Measurements from ENCODE around the gene KANSL3. TPM values are rescaled to one million over a fixed set of nuclear protein-coding genes. Genes with fewer than 3 reads are reported as not detected.

Gene KANSL3
- total and polyA plus RNA-seq, 7 donors: 12.0 to 55.0 (median 35.4) TPM

GRCh38 chr2:96625571-96626552 lies 12.2 kb downstream of the KANSL3 start:
- no peak overlapping the region for H3K4me3 ChIP-seq
- peaks cover 0 to 33% (median 18%) of the 10 kb centered on the region in 4 donors for H3K4me1 ChIP-seq
- DNase-seq: no peak
- peak overlapping the region; percentile 10 to 56 (median 50) for H3K27ac ChIP-seq
- intact Hi-C loops (cut with DNase I): no loop called here
- no peaks in the 10 kb centered on the region for H3K9me3 ChIP-seq
- H3K36me3 ChIP-seq: peaks cover 14 to 51% (median 26%) of the 10 kb centered on the region in 4 donors
- no peak for TF ChIP-seq EP300 (IDR thresholded peaks at IDR 0.05)
- no peak for TF ChIP-seq POLR2A (IDR thresholded peaks at IDR 0.05)
- TF ChIP-seq POLR2AphosphoS5 (IDR thresholded peaks at IDR 0.05): no peak
- TF ChIP-seq, protein P1, sequence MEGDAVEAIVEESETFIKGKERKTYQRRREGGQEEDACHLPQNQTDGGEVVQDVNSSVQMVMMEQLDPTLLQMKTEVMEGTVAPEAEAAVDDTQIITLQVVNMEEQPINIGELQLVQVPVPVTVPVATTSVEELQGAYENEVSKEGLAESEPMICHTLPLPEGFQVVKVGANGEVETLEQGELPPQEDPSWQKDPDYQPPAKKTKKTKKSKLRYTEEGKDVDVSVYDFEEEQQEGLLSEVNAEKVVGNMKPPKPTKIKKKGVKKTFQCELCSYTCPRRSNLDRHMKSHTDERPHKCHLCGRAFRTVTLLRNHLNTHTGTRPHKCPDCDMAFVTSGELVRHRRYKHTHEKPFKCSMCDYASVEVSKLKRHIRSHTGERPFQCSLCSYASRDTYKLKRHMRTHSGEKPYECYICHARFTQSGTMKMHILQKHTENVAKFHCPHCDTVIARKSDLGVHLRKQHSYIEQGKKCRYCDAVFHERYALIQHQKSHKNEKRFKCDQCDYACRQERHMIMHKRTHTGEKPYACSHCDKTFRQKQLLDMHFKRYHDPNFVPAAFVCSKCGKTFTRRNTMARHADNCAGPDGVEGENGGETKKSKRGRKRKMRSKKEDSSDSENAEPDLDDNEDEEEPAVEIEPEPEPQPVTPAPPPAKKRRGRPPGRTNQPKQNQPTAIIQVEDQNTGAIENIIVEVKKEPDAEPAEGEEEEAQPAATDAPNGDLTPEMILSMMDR (IDR thresholded peaks at IDR 0.05): no peak
- WGBS, 2 donors: 37 to 57% methylated on average over 5 of the region's 5 CpGs
- no peaks in the 10 kb centered on the region for H3K27me3 ChIP-seq

- Histone ChIP-seq H3K27me3 (no peaks in the 10 kb centered on the region), H3K27ac (no peak overlapping the region), H3K4me3 (no peak overlapping the region), H3K4me1 (peaks cover 0 to 30% (median 18%) of the 10 kb centered on the region in 4 donors), H3K36me3 (peaks cover 11 to 44% (median 13%) of the 10 kb centered on the region in 4 donors), H3K9me3 (no peaks in the 10 kb centered on the region)
- TF ChIP-seq EP300 (IDR thresholded peaks at IDR 0.05): no peak
- no peak for TF ChIP-seq POLR2A (IDR thresholded peaks at IDR 0.05)
- TF ChIP-seq POLR2AphosphoS5 (IDR thresholded peaks at IDR 0.05): no peak
- TF ChIP-seq, protein P1 (IDR thresholded peaks at IDR 0.05): no peak
- no peak for DNase-seq
- WGBS, 2 donors: 83 to 92% methylated on average over 3 of the region's 3 CpGs
- intact Hi-C loops (cut with DNase I): no loop called here
Measured at GRCh38 chr2:96623116-96623515, 15.0 kb downstream of the KANSL3 start.

- 98% methylated on average over 3 of the region's 3 CpGs for WGBS, 2 donors
- TF ChIP-seq POLR2A (IDR thresholded peaks at IDR 0.05): no peak
- Histone ChIP-seq H3K4me1 (peaks cover 0 to 27% (median 18%) of the 10 kb centered on the region in 4 donors), H3K9me3 (no peaks in the 10 kb centered on the region), H3K36me3 (peaks cover 10 to 44% (median 11%) of the 10 kb centered on the region in 4 donors), H3K4me3 (no peak overlapping the region), H3K27me3 (no peaks in the 10 kb centered on the region), H3K27ac (no peak overlapping the region)
- DNase-seq: no peak
- intact Hi-C loops (cut with DNase I): no loop called here
Measured at GRCh38 chr2:96622544-96622943, 15.6 kb downstream of the KANSL3 start.

DNA sequence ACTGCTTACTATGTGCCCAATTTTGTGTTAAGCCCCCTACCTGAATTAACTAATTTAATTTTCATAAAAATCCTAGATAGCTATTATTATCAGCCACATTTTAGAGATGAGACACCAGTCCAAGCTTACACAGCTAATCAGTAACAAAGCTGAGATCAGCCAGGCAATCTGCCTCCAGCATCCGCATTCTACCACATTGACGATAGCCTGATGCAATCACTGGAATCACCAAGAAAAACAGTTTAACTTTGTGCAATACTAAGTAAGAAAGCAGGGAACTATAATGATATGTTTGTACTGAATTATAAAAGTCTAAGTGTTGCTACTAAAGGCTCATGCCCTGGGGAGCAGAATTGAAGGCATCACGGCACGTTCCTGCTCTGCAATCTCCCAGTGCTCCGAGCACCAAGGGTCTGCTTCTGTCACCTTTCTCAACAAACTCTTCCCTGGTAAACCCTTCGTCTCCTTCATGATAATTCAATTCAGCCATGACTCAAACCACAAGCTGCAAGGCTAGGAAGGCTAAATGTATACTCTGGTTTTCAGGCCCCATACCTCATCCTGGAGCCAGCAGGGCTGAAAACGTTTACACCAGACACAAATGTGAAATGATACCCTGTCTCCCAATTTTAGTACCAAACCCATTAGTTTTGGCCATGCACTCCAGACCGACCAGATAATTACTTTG lies 19.4 kb downstream of the KANSL3 start:
- peak overlapping the region in 1 of 4 donors; percentile 6 for H3K27ac ChIP-seq
- H3K4me1 ChIP-seq: peaks cover 0 to 24% (median 3%) of the 10 kb centered on the region in 4 donors
- intact Hi-C loops (cut with DNase I): no loop called here
- WGBS, 2 donors: 81 to 86% methylated on average over 8 of the region's 8 CpGs
- TF ChIP-seq EP300 (IDR thresholded peaks at IDR 0.05) (no peak), POLR2AphosphoS5 (IDR thresholded peaks at IDR 0.05) (no peak), POLR2A (IDR thresholded peaks at IDR 0.05) (no peak)
- TF ChIP-seq, protein P1 (IDR thresholded peaks at IDR 0.05): no peak
- no peak overlapping the region for H3K4me3 ChIP-seq
- no peak for DNase-seq
- H3K9me3 ChIP-seq: no peaks in the 10 kb centered on the region
- peaks cover 10 to 67% (median 11%) of the 10 kb centered on the region in 4 donors for H3K36me3 ChIP-seq
- H3K27me3 ChIP-seq: no peaks in the 10 kb centered on the region

DNA sequence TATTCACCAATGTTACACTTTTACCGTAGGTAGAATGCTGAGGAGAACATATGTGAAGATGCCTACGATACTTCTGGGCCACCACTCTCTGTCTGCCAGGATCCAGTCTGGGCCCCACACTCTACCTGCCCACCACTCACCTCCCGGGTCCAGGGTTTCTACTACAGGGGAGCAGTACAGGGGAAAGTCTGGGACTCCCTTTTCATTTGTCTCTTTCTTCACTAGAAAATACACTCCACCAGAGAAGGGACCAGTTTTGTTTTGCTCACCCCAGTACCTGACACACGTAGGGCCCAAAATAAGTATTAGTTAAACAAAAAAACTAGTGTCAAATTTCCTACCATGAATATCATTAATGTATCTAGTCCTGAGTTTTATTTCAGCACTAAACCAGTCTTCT lies 21.1 kb downstream of the KANSL3 start:
- DNase-seq: no peak
- H3K9me3 ChIP-seq: no peaks in the 10 kb centered on the region
- no peak for TF ChIP-seq POLR2AphosphoS5 (IDR thresholded peaks at IDR 0.05)
- no peak for TF ChIP-seq EP300 (IDR thresholded peaks at IDR 0.05)
- TF ChIP-seq POLR2A (IDR thresholded peaks at IDR 0.05): no peak
- TF ChIP-seq, protein P1 (IDR thresholded peaks at IDR 0.05): no peak
- H3K4me3 ChIP-seq: no peak overlapping the region
- H3K36me3 ChIP-seq: peaks cover 23 to 82% (median 27%) of the 10 kb centered on the region in 4 donors
- H3K4me1 ChIP-seq: peaks cover 0 to 13% (median 3%) of the 10 kb centered on the region in 4 donors
- peak overlapping the region in 2 of 4 donors; percentile 28 to 44 for H3K27ac ChIP-seq
- intact Hi-C loops (cut with DNase I): no loop called here
- 89 to 97% methylated on average over 4 of the region's 4 CpGs for WGBS, 2 donors
- no peaks in the 10 kb centered on the region for H3K27me3 ChIP-seq
